Trophoblast cell (in vitro differentiated cells and primary cell): Measurements from ENCODE around the gene RNF207.

ENCODE experiments used
- DNase-seq, 2 donors: peaks; one replicate each; pipeline ENCODE4 v3.0.0-alpha.2; 2016
- H2AFZ ChIP-seq: 2 replicates; pipeline ENCODE4 v1.6.1; 2013; ENCODE audit warnings: low read length, moderate library complexity, mild to moderate bottlenecking; ENCODE audit not compliant: insufficient read depth, poor library complexity
- H2AK5ac ChIP-seq: 2 replicates; pipeline ENCODE4 v1.6.1; 2013; ENCODE audit warnings: mild to moderate bottlenecking, low read length
- H2BK120ac ChIP-seq: 2 replicates; pipeline ENCODE4 v1.6.1; 2013; ENCODE audit warnings: low read length, mild to moderate bottlenecking, moderate library complexity; ENCODE audit not compliant: insufficient read depth, poor library complexity
- H2BK12ac ChIP-seq: 2 replicates; pipeline ENCODE4 v1.6.1; 2013; ENCODE audit warnings: mild to moderate bottlenecking, low read length, moderate library complexity
- H2BK5ac ChIP-seq: 2 replicates; pipeline ENCODE4 v1.6.1; 2013; ENCODE audit warnings: low read length, low read depth, moderate library complexity, mild to moderate bottlenecking; ENCODE audit not compliant: poor library complexity
- H3K14ac ChIP-seq: 2 replicates; pipeline ENCODE4 v1.6.1; 2013; ENCODE audit warnings: mild to moderate bottlenecking, low read length
- H3K18ac ChIP-seq: 2 replicates; pipeline ENCODE4 v1.6.1; 2013; ENCODE audit warnings: mild to moderate bottlenecking, low read length
- H3K23ac ChIP-seq: 2 replicates; pipeline ENCODE4 v1.6.1; 2013; ENCODE audit warnings: low read length
- H3K27ac ChIP-seq: 2 replicates; pipeline ENCODE4 v1.5.1; 2013; ENCODE audit warnings: low read depth, mild to moderate bottlenecking, inconsistent platforms, low read length, moderate library complexity
- H3K27me3 ChIP-seq: 2 replicates; pipeline ENCODE4 v1.6.1; 2013; ENCODE audit warnings: inconsistent platforms, mild to moderate bottlenecking, low read length, moderate library complexity; ENCODE audit not compliant: insufficient read depth
- H3K36me3 ChIP-seq, 2 experiments: 1 replicate in 1 of 2; 2 replicates in 1 of 2; pipeline ENCODE4 v1.6.1; 2013; ENCODE audit warnings: low read length in 2 of 2, mild to moderate bottlenecking in 2 of 2, moderate library complexity in 1 of 2; ENCODE audit not compliant: insufficient read depth in 2 of 2, control insufficient read depth in 1 of 2
- H3K4ac ChIP-seq: 2 replicates; pipeline ENCODE4 v1.6.1; 2013; ENCODE audit warnings: low read depth, mild to moderate bottlenecking, low read length, moderate library complexity
- H3K4me1 ChIP-seq, 2 experiments: 1 replicate in 1 of 2; 2 replicates in 1 of 2; pipeline ENCODE4 v1.6.1; 2013; ENCODE audit warnings: low read length in 2 of 2, mild to moderate bottlenecking in 2 of 2, moderate library complexity in 1 of 2; ENCODE audit not compliant: insufficient read depth in 2 of 2, control insufficient read depth in 1 of 2
- H3K4me2 ChIP-seq: 2 replicates; pipeline ENCODE4 v1.6.1; 2013; ENCODE audit warnings: inconsistent platforms, mild to moderate bottlenecking, low read length, moderate library complexity
- H3K4me3 ChIP-seq: 2 replicates; pipeline ENCODE4 v1.5.1; 2013; ENCODE audit warnings: mild to moderate bottlenecking, low read depth, low read length, inconsistent platforms
- H3K79me1 ChIP-seq: one replicate; pipeline ENCODE4 v1.6.1; 2013; ENCODE audit warnings: low read length
- H3K79me2 ChIP-seq: 2 replicates; pipeline ENCODE4 v1.6.1; 2013; ENCODE audit warnings: low read length, mild to moderate bottlenecking; ENCODE audit not compliant: control insufficient read depth, insufficient read depth, poor library complexity
- H3K9ac ChIP-seq: 2 replicates; pipeline ENCODE4 v1.6.1; 2013; ENCODE audit warnings: mild to moderate bottlenecking, low read length
- H3K9me3 ChIP-seq: 2 replicates; pipeline ENCODE4 v1.6.1; 2013; ENCODE audit warnings: low read depth, mild to moderate bottlenecking, control low read depth, inconsistent platforms, low read length; ENCODE audit not compliant: insufficient read depth
- H4K12ac ChIP-seq: 2 replicates; pipeline ENCODE4 v1.6.1; 2013; ENCODE audit warnings: low read depth, mild to moderate bottlenecking, low read length, moderate library complexity
- H4K8ac ChIP-seq: 2 replicates; pipeline ENCODE4 v1.6.1; 2013; ENCODE audit warnings: low read depth, mild to moderate bottlenecking, low read length, moderate library complexity
- H4K91ac ChIP-seq: one replicate; pipeline ENCODE4 v1.6.1; 2013; ENCODE audit warnings: low read depth, mild to moderate bottlenecking, low read length, moderate library complexity
- WGBS: extraction: QIAGEN DNeasy Blood & Tissue Kit; methylation state at CpG from one replicate; pipeline ENCODE4 v1.1.7; 2013; ENCODE audit warnings: missing lambda C conversion rate; ENCODE audit not compliant: insufficient read length, insufficient coverage; ENCODE audit errors: extremely low coverage; 5-methylcytosine and 5-hydroxymethylcytosine counted together

RNF207 gene

DNA sequence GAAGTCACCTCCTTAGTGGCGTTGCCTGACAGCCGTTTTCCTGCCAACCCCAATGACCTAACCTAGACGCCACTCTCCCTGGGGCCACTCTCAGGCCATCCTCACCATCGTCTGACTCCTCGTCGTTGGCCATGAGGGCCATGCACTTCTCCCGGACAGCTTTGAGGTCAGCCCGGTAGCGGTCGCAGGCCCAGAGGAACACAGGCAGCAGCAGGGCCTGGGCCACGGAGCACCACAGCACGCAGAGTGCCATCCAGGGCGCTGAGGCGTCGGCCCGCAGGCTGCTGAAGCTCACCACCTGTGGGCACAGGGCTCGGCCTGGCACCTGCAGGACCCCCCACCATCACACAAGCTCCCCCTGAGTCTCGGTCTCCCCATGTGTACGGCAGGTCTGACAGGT is 45.3 kb downstream of the RNF207 start:
- Histone ChIP-seq H3K4ac (no peak overlapping the region), H3K4me2 (no peak overlapping the region), H3K79me2 (no peaks in the 10 kb centered on the region), H3K9me3 (peaks cover 12% of the 10 kb centered on the region), H3K27me3 (peaks cover 35% of the 10 kb centered on the region), H3K27ac (no peak overlapping the region), H3K9ac (no peak overlapping the region), H2AFZ (no peak overlapping the region), H2BK12ac (no peak overlapping the region), H3K4me1 (peaks cover 0 to 3% of the 10 kb centered on the region in 2 experiments), H3K36me3 (no peaks in the 10 kb centered on the region), H3K23ac (no peak overlapping the region), H2BK120ac (no peak overlapping the region), H4K91ac (no peak overlapping the region), H4K8ac (no peak overlapping the region), H3K14ac (no peak overlapping the region), H3K4me3 (peak overlapping the region; percentile 18), H2BK5ac (no peak overlapping the region), H3K18ac (no peak overlapping the region), H2AK5ac (no peak overlapping the region), H3K79me1 (no peaks in the 10 kb centered on the region), H4K12ac (no peak overlapping the region)
- no CpG with 5 or more reads among the region's 19 CpGs for WGBS
- DNase-seq, result no peak

DNA sequence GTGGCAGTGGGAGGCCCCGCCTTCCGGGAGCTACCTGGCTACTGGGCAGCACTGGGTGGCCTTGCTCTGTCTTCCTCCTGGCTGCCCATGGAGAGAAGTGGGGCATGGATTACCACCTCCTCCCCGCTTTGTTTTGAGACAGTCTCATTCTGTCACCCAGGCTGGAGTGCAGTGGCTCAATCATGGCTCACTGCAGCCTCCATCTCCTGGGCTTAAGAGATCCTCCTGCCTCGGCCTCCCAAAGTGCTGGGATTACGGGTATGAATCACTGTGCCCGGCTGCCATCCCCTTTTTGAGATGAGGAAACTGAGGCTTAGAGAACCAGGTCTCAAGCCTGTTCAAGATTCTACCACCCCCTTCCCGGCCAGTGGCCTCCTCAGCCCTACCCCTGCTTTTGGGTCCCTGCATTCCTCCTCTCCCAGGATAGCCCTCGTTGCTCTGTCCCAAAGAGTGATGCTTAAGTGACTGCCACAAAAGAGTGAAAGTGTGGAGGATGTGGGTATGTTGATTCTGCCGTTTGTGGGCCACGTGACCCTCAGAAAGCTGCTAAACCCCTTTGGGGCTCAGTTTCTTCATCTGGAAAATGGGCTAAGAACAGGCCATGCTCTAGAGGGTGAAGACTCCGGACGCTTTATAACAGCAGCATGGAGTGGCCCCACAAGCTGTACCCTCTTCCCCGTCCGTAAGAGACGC is 45.9 kb downstream of the RNF207 start:
- Histone ChIP-seq H2AK5ac (no peak overlapping the region), H3K4me1 (peaks cover 0 to 3% of the 10 kb centered on the region in 2 experiments), H3K14ac (no peak overlapping the region), H3K27me3 (peaks cover 31% of the 10 kb centered on the region), H4K12ac (no peak overlapping the region), H2BK5ac (no peak overlapping the region), H3K4ac (no peak overlapping the region), H2BK12ac (no peak overlapping the region), H3K4me3 (no peak overlapping the region), H3K79me2 (no peaks in the 10 kb centered on the region), H3K23ac (no peak overlapping the region), H3K9me3 (peaks cover 12% of the 10 kb centered on the region), H2BK120ac (no peak overlapping the region), H3K27ac (no peak overlapping the region), H3K9ac (no peak overlapping the region), H4K8ac (no peak overlapping the region), H2AFZ (no peak overlapping the region), H3K36me3 (no peaks in the 10 kb centered on the region), H3K18ac (no peak overlapping the region), H3K79me1 (no peaks in the 10 kb centered on the region), H4K91ac (no peak overlapping the region), H3K4me2 (no peak overlapping the region)
- WGBS, result no CpG with 5 or more reads among the region's 15 CpGs
- DNase-seq, result no peak

DNA sequence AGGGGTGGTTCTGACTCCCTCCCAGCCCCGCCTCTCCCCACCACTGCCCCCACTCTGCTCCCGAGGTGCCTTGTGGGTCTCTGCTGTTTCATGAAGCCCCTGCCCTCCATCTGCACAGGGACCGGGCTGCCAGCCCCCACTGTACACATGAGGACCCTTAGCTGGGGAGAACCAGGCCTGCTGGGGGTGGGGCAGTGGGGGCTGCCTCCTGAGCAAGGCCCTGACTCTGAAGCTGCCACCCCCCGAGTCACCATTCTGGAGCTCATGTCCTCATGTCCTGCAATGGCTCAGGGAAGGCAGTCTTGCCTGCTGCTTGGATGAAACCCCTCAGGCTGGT is 46.4 kb downstream of the RNF207 start:
- H3K4me1 ChIP-seq, result peaks cover 0 to 3% of the 10 kb centered on the region in 2 experiments
- H3K14ac ChIP-seq, result no peak overlapping the region
- no peak overlapping the region for H3K4ac ChIP-seq
- H2AFZ ChIP-seq, result no peak overlapping the region
- H3K4me2 ChIP-seq, result no peak overlapping the region
- H4K8ac ChIP-seq, result no peak overlapping the region
- no peak overlapping the region for H4K12ac ChIP-seq
- peaks cover 31% of the 10 kb centered on the region for H3K27me3 ChIP-seq
- H3K23ac ChIP-seq, result no peak overlapping the region
- no peak overlapping the region for H3K4me3 ChIP-seq
- no peak overlapping the region for H4K91ac ChIP-seq
- H3K79me2 ChIP-seq, result no peaks in the 10 kb centered on the region
- H3K9me3 ChIP-seq, result peaks cover 12% of the 10 kb centered on the region
- H3K18ac ChIP-seq, result no peak overlapping the region
- no peak overlapping the region for H2BK12ac ChIP-seq
- no peak overlapping the region for H2BK5ac ChIP-seq
- no CpG with 5 or more reads among the region's 4 CpGs for WGBS
- no peaks in the 10 kb centered on the region for H3K79me1 ChIP-seq
- H2AK5ac ChIP-seq, result no peak overlapping the region
- no peaks in the 10 kb centered on the region for H3K36me3 ChIP-seq
- no peak overlapping the region for H2BK120ac ChIP-seq
- H3K27ac ChIP-seq, result no peak overlapping the region
- H3K9ac ChIP-seq, result no peak overlapping the region
- no peak for DNase-seq

DNA sequence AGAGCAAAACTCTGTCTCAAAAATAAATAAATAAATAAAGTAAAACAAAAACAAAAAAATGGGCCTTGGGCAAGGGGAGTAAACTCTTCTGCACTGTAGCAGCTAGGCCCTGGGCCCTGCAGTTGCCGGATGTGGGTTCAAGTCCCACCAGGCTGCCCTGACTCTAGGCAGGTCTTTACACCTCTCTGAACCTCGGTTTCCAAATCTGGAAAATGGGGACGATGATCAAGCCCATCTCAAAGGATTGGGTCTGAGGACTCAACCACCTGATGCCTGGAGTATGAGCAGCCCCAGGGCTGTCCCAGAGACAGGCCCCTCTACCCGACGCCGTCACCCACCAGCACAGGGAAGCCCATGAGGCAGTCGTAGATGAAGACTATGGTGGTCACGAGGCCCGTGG is 47.5 kb downstream of the RNF207 start:
- H2AFZ ChIP-seq, result no peak overlapping the region

More for the DNA sequence above, 47.5 kb downstream of the RNF207 start:
- Histone ChIP-seq H3K18ac (no peak overlapping the region), H2AK5ac (no peak overlapping the region), H2BK120ac (no peak overlapping the region), H3K9me3 (peaks cover 10% of the 10 kb centered on the region), H3K23ac (no peak overlapping the region), H2BK5ac (no peak overlapping the region), H3K14ac (no peak overlapping the region), H3K4ac (no peak overlapping the region), H3K79me2 (no peaks in the 10 kb centered on the region), H3K4me2 (no peak overlapping the region), H2BK12ac (no peak overlapping the region), H3K9ac (no peak overlapping the region), H4K8ac (no peak overlapping the region), H3K36me3 (no peaks in the 10 kb centered on the region), H3K79me1 (no peaks in the 10 kb centered on the region), H4K12ac (no peak overlapping the region), H3K27me3 (peaks cover 27% of the 10 kb centered on the region), H3K27ac (no peak overlapping the region), H3K4me3 (no peak overlapping the region), H4K91ac (no peak overlapping the region), H3K4me1 (peaks cover 0 to 3% of the 10 kb centered on the region in 2 experiments)
- no peak for DNase-seq
- no CpG with 5 or more reads among the region's 9 CpGs for WGBS
